HUES6 (cell line): ENCODE measurements around the gene ZBTB5.

Experiments
- H3K27ac ChIP-seq: 2 replicates; pipeline ENCODE4 v1.7.0; 2013; ENCODE audit warnings: low read depth, mild to moderate bottlenecking, low read length, inconsistent platforms
- H3K27me3 ChIP-seq: 2 replicates; pipeline ENCODE4 v1.6.1; 2013; ENCODE audit warnings: low read length; ENCODE audit not compliant: control insufficient read depth, insufficient read depth
- H3K36me3 ChIP-seq: 2 replicates; pipeline ENCODE4 v1.6.1; 2013; ENCODE audit warnings: low read length; ENCODE audit not compliant: control insufficient read depth, insufficient read depth
- H3K4me1 ChIP-seq: 2 replicates; pipeline ENCODE4 v1.6.1; 2013; ENCODE audit warnings: low read length; ENCODE audit not compliant: control insufficient read depth, insufficient read depth
- H3K4me3 ChIP-seq: 2 replicates; pipeline ENCODE4 v1.5.1; 2013; ENCODE audit warnings: low read depth, low read length
- H3K9ac ChIP-seq: one replicate; pipeline ENCODE4 v1.6.1; 2013; ENCODE audit warnings: mild to moderate bottlenecking, low read length
- H3K9me3 ChIP-seq: 2 replicates; pipeline ENCODE4 v1.6.1; 2013; ENCODE audit warnings: low read depth, low read length; ENCODE audit not compliant: control insufficient read depth, insufficient read depth

ZBTB5 gene

DNA sequence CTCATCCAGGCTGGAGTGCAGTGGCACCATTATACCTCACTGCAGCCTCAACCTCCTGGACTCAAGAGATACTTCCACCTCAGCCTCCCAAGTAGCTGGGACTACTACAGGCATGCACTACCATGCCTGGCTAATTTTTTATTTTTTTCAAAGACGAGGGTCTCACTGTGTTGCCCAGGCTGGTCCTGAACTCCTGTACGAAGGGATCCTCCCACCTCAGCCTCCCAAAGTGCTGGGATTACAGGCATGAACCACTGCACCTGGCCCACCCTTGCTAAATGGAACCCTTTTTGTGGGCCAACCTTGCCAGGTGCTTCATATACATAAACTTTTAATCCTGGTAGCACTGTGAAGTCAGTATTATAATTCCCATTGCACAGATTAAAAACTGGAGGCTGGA, 41.7 kb downstream of the ZBTB5 start:
- no peak overlapping the region; the same call in 1 of the 2 replicates for H3K27ac ChIP-seq
- no peaks in the 10 kb centered on the region for H3K9me3 ChIP-seq
- H3K9ac ChIP-seq: no peak overlapping the region
- H3K4me1 ChIP-seq: peaks cover 26% of the 10 kb centered on the region
- H3K4me3 ChIP-seq: peak overlapping the region; percentile 95
- H3K36me3 ChIP-seq: peaks cover 36% of the 10 kb centered on the region
- H3K27me3 ChIP-seq: no peaks in the 10 kb centered on the region

DNA sequence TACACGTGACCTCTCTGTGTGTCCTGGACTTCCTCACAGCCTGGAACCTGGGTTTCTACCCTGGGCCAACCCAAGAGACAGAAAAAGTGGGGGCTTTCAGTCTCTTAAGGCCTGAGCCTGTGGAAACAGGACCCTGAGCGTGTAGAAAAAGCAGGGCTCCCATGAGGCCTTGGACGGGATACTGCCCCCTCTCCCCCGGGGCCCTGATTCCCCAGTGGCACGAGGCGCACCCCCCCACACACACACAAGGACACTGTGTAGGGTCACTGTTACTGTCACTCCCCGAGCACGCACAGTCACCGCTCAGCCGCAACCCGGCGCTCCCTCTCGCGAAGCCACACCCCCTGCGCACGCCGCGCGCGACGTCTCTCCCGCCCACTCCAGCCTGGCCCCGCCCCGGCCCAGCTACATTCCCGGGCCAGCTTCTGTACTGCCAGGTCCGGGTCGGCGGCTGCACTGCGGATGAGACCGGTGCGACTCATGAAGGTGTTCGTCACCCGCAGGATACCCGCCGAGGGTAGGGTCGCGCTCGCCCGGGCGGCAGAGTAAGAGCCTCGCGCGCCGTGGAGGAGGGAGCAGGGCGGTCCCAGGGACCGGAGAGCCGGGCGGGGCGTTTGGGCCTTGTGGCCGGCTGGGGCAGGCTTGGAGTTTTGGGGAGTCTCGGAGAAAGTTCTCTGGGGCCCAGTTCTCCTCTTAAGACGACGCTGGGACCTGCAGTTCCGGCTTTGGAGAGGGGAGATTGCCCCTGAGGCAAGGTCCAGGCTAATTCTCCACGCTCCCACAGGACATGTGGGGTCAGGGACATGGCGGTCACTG, 42.8 kb downstream of the ZBTB5 start, which contains the start of gene GRHPR:
Gene GRHPR (plus strand): TSS at position 408 of the 816 bp plus-strand sequence. CDS start 55 bp downstream, at position 463.
- Histone ChIP-seq H3K27ac (peak within 1 kb of the TSS; percentile 86; the same call in 1 of the 2 replicates), H3K4me3 (peak within 1 kb of the TSS; percentile 95), H3K9me3 (no peaks in the 10 kb centered on the region), H3K27me3 (no peaks in the 10 kb centered on the region), H3K36me3 (peaks cover 28% of the 10 kb centered on the region), H3K4me1 (peaks cover 26% of the 10 kb centered on the region), H3K9ac (peak within 1 kb of the TSS; percentile 79)

DNA sequence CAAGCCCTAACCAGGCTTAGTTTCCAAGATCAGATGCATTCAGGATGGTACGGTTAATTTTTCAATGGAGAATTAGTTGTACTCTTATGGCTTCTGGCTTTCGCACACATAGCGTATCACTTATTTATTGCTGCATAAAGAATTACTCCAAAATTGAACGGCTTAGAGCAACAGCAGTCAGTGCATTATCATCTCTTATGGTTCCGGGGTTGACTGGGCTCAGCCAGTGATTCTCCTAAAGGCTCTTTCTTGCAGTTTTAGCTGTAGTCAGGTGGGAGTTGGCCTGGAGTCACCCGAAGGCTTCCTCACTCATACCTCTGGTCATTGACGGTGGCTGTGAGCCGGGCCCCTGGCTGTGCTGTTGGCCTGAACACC, 43.3 kb downstream of the ZBTB5 start:
- Histone ChIP-seq H3K27me3 (no peaks in the 10 kb centered on the region), H3K36me3 (peaks cover 22% of the 10 kb centered on the region), H3K4me1 (peaks cover 26% of the 10 kb centered on the region), H3K27ac (peak overlapping the region; percentile 86; the same call in 1 of the 2 replicates), H3K9ac (peak overlapping the region; percentile 79), H3K9me3 (no peaks in the 10 kb centered on the region), H3K4me3 (peak overlapping the region; percentile 95)

DNA sequence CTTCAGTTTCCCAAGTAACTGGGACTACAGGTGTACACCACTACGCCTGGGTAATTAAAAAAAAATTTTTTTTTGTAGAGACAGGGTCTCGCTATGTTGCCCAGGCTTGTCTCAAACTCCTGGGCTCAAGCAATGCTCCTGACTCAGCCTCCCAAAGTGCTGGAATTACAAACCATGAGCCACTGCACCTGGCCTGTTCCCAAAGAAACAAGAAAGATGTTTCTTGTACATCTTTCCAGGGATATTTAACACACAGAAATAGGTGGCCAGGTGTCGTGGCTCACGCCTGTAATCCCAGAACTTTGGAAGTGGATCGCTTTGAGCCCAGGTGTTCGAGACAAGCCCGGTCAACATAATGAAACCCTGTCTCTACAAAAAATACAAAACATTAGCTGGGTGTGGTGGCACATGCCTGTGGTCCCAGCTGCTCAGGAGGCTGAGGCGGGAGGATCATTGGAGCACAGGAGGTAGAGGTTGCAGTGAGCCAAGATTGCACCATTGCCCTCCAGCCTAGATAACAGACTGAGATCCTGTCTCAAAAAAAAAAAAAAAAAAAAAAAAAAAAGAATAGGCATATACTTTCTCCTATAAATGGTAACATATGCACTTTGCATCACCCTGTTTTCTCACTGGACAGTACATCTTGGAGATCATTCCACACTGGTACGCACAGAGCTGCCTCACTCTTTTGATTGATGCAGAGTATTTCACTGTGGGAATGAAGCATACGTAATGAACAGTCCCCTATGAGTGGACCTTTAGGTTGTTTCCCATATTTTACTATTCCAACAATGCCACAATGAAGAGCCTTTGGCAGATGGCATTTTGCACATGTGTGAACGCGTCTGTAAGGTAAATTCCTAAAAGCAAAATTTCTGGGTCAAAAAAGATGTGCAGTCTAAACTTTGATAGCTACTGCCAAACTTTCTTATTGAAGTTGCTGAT, 44.7 kb downstream of the ZBTB5 start:
- Histone ChIP-seq H3K27ac (no peak overlapping the region), H3K9ac (no peak overlapping the region)

DNA sequence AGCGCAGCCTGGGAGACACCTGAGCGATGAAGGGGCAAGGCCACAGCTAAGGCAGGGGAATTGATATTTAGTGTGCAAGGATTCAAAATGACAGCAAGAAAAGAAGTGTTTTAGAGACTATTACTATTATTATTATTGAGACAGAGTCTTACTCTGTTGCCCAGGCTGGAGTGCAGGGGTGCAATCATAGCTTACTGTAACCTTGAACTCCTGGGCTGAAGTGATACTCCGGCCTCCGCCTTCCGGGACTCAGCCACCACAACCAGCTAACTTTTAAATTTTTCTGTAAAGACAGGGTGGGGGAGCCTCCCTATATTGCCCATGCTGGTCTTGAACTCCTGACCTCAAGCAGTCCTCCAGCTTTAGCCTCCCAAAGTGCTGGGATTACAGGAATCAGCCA, 46.0 kb downstream of the ZBTB5 start:
- H3K9me3 ChIP-seq: no peaks in the 10 kb centered on the region
- no peaks in the 10 kb centered on the region for H3K36me3 ChIP-seq
- H3K4me1 ChIP-seq: peaks cover 39% of the 10 kb centered on the region

More for the DNA sequence above, 44.7 kb downstream of the ZBTB5 start:
- Histone ChIP-seq H3K36me3 (peaks cover 9% of the 10 kb centered on the region), H3K27me3 (no peaks in the 10 kb centered on the region), H3K9me3 (no peaks in the 10 kb centered on the region), H3K4me1 (peaks cover 38% of the 10 kb centered on the region), H3K4me3 (no peak overlapping the region)

DNA sequence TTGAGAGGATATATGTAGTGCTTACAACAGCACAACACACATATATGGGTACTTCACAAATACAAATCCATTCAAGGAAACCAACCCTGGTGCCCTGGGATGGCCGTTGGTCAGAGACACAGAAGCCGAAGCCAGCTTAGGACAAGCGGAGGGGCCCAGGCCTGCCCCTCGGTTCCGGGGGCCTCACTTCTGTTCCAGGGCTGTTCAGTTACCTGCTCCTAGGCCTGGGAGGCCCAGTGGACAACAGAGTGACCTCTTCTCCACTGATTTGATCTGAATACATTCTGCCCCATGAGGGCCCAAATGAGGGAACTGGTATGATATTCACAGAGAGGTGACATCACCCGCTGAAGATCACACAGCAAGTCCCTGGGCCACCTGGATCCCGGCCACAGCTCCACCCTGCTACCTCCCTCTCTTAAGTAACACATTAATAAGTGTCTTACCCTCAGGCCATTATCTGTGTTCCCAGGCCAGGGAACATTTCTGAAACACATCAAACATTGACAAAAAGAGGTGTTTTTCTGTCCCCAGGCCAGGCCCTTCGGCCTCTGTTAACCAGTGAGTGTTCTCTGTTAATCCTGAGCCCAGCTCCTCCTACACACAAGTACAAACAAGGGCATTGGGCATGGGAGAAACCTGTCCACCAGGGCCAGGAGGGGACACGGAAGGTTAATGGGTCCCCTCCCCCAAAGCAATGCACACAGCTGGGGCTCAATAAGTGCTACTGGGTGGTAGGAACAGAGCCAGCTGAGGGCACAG, 47.2 kb downstream of the ZBTB5 start:
- peaks cover 30% of the 10 kb centered on the region for H3K4me1 ChIP-seq
- no peaks in the 10 kb centered on the region for H3K9me3 ChIP-seq
- H3K9ac ChIP-seq: no peak overlapping the region
- no peak overlapping the region for H3K4me3 ChIP-seq
- H3K27me3 ChIP-seq: no peaks in the 10 kb centered on the region
- H3K27ac ChIP-seq: no peak overlapping the region
- H3K36me3 ChIP-seq: no peaks in the 10 kb centered on the region

More for the DNA sequence above, 46.0 kb downstream of the ZBTB5 start:
- Histone ChIP-seq H3K4me3 (no peak overlapping the region), H3K9ac (no peak overlapping the region), H3K27me3 (no peaks in the 10 kb centered on the region), H3K27ac (no peak overlapping the region)

DNA sequence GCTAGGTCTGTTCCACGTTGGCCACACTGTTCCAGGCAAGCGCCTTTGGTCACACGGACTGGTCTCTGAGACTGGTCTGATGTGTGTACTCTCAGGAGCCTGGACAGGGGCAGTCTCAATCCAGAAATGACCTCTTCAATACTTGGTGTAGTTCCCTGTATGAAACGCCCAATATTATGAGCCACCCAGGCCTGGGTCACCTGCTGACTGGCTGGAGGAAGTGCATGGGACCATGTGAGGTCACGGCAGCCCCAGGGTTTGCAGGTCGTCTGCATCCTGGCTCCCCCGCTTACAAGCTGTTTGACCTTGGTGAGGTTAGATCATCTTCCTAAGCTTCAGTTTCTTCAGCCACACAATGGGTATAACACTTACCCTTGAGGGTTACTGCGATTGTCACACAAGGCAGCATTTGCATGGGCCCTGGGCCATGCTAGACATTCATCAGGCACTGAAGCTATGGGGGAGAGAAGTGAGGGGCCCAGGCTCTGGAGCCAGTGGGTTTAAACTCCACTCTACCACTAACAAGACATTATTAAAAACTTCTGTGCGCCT, 47.9 kb downstream of the ZBTB5 start:
- Histone ChIP-seq H3K9ac (no peak overlapping the region), H3K4me1 (peaks cover 30% of the 10 kb centered on the region), H3K4me3 (no peak overlapping the region), H3K27ac (no peak overlapping the region), H3K9me3 (no peaks in the 10 kb centered on the region), H3K36me3 (no peaks in the 10 kb centered on the region), H3K27me3 (no peaks in the 10 kb centered on the region)

DNA sequence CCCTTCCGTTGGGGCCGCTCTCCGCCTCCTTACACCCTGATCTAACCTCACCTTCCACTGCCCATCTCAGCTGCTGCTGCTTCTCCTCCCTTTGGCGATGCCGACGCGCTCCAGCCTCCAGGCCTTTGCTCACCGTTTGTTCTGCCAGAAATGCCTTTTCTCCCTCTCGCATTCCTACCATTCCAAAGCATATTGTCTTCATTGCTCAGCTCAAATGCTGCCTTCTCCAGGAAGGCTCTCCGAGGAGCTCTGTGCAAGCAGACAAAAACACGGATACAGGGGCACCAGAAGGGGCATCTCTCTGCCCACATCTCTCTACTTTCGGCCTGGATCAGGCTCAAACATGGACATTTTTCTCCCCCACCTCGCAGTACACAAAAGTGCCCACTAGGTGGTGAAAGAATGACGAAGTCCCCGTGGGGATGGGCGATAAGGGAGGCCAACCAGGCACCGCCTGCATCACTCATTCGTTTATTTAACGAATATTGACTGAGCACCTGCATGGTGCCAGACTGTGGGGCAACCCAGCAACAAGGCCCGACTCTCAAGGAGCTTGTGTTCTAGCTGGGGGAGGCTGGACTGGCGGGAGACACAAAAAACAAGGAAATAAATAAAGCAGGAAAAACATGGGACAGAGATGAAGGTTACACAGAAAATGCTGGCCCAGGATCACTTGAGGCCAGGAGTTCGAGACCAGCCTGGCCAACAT, 50.1 kb downstream of the ZBTB5 start:
- Histone ChIP-seq H3K9me3 (no peaks in the 10 kb centered on the region), H3K4me1 (peaks cover 25% of the 10 kb centered on the region), H3K36me3 (no peaks in the 10 kb centered on the region), H3K27ac (no peak overlapping the region), H3K4me3 (0 out of 2 replicates have a peak overlapping the region, but pooled peaks have one; percentile 16), H3K27me3 (no peaks in the 10 kb centered on the region), H3K9ac (peak overlapping the region; percentile 24)

DNA sequence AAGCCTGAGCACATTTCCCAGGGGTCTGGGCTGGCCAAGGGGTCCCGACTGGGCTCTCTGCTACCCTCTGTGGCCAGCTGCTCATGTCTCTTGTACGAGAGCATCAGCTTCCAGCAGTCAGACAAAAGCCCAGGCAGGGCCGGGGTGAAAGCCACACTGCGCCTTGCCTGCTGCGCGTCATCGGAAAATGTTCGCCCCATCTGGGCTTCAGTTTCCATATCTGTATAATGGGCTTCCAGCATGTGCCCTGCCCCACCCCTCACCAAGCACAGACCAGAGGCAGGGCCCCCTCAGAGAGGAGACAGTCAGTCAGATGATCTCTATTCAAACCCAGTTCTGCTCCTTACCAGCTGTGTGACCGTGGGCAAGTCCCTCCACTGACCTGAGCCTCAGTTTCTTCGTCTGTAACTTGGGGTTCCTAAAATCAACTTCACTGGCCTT, 50.7 kb downstream of the ZBTB5 start:
- H3K4me3 ChIP-seq: 0 out of 2 replicates have a peak overlapping the region, but pooled peaks have one; percentile 16
- peaks cover 25% of the 10 kb centered on the region for H3K4me1 ChIP-seq
- H3K27me3 ChIP-seq: no peaks in the 10 kb centered on the region
- no peak overlapping the region for H3K27ac ChIP-seq
- H3K9me3 ChIP-seq: no peaks in the 10 kb centered on the region
- H3K36me3 ChIP-seq: no peaks in the 10 kb centered on the region
- H3K9ac ChIP-seq: peak overlapping the region; percentile 4

DNA sequence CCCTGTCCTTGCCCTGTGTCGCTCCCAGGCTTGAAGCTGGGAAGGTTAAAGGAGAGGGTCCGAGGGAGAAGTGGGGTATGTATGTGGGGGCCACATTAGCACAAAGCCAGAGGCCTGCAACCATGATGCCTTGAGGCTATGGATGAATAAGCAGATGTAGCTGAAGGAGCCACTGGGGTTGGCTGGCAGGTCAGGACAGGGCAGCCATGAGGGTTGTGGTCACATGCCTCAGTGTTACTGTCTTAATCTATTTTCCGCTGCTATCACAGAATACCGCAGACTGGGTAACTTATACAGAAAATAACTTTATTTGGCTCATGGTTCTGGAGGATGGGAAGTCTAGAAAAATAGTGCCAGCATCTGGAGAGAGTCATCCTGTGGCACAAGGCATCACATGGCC, 51.9 kb downstream of the ZBTB5 start:
- H3K4me1 ChIP-seq: peaks cover 25% of the 10 kb centered on the region
- H3K4me3 ChIP-seq: no peak overlapping the region
- no peak overlapping the region for H3K27ac ChIP-seq
- H3K9me3 ChIP-seq: no peaks in the 10 kb centered on the region
- no peaks in the 10 kb centered on the region for H3K27me3 ChIP-seq
- H3K9ac ChIP-seq: no peak overlapping the region
- no peaks in the 10 kb centered on the region for H3K36me3 ChIP-seq
